GM19452 (cell line): ENCODE data around the gene MRPS16.

ENCODE experiments used
- ATAC-seq: cut with Tn5 transposase; IDR thresholded peaks from one replicate; pipeline ENCODE4 v1.9.1; 2021; ENCODE audit not compliant: unreplicated experiment

Gene MRPS16

DNA sequence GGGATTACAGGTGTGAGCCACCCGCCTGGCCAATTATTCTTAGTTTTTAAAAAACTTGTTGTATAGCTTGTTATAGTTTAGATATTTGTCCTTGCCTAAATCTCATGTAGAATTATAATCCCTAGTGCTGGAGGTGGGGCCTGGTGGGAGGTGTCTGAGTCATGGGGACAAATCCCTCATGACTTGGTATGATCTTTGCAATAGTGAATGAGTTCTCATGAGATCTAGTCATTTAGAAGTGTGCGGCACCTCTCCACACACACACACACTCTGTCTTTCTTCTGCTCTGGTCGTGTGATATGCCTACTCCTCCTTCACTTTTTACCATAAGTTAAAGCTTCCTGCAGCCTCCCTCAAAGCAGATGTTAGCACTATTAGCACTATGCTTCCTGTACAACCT lies 47.4 kb downstream of the MRPS16 start:
- no peak for ATAC-seq
